HG03039 (cell line): ENCODE data around the gene C1orf198.

Experiments
- ATAC-seq: cut with Tn5 transposase; IDR thresholded peaks from one replicate; pipeline ENCODE4 v1.9.1; 2021; ENCODE audit warnings: mild to moderate bottlenecking, moderate library complexity; ENCODE audit not compliant: unreplicated experiment

C1orf198 gene

GRCh38 chr1:230867903-230868735, at the start of gene C1orf198:
Gene C1orf198 (minus strand): TSS chr1:230868521. CDS start chr1:230868512, 9 bp downstream.
- peak; percentile 82 for ATAC-seq

- no peak for ATAC-seq
These were observed 49.2 kb upstream of the C1orf198 start for GRCh38 chr1:230917284-230918135.

GRCh38 chr1:230916587-230917283, 48.4 kb upstream of the C1orf198 start:
- ATAC-seq, result no peak

- ATAC-seq, result no peak
These were observed 46.8 kb upstream of the C1orf198 start for GRCh38 chr1:230915078-230915477.

- ATAC-seq, result no peak
These were observed 45.2 kb upstream of the C1orf198 start for GRCh38 chr1:230913496-230913895.

GRCh38 chr1:230910755-230911117, 42.4 kb upstream of the C1orf198 start:
- ATAC-seq, result no peak

DNA sequence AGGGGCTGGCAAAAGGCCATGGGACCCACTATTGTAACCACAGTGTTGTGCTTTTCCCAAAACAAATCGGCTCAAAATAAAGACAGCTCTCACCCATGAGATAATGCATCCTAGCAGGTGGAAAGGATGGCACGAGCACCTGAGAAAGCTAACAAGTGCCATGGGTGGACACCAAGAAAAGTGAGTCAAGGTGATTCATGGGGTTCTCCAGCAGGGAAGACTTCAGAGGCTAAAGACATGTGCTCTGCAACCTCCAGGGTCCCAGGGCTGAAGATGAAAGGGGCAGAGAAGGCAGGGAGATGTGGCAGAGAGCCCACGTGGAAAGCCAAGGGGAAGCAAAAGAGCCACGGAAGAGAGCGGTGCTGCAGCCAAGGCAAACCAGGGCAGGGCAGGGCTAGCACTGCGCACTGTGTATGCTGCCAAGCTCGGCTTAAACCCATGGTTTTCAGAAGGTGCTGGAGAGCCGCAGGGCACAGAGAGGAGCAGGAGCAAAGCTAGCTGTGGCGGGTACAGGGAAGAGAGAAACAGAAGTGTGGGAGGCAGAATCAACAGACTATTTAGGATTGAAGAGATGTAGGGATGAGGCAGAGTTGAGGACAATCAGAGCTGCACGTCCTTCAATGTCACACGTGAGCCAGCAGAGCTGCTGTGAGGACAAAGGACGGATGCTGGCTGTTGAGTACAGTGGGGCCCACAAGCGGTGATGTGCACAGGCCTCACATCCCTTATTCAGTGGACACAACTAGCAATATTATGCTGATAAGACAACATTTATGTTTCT, 41.8 kb upstream of the C1orf198 start:
- ATAC-seq, result no peak

DNA sequence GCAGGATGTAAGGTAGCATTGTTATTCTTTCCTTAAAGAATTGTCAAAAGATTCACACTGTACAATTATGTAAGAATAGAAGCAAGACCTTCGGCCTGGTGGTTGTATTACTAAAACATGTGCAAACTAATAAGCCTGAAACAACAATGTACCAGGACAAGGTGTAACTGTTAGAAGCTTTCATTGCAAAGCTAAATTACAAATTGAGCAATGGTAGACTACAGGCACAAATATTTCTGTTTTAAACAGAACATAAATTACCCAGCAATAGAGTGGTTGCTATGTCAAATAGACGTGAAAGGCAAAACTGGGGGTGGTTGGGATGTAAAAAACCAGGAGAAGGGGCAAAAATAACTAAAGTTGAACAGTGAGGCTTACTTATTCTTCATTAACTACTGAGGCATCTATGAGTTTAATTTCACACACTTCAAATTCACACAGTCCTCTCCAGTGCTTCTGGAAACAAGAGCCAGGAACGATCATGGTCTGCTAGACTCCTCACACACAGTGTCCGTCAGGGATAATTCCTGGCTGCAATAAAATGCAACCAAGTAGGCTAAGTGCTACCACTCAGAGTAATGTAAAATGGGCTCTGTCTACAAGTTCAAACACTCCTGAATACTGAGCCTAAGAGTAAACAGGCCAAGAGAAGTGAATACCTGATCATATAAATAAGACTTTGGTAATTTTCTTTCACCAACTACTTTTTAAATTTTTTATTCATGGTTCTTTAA, 39.3 kb upstream of the C1orf198 start:
- ATAC-seq, result no peak

DNA sequence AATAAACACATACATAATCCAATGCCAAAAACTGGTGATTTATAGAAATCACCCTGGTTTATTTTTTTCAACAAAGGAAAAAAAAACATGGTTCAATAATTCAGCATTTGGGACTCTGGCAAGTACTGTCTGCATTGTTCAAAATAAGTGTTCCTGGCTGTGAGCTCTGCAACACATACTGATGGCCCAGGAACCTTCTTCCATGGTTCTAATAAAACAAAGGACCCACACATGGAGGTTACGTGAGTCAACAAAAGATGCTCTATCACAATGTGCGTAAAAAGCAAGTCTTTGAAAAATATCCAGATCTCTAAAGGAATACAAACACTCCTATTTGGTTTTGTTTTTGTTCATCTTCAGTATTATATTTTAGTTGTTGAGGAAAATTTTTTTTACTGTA, 37.9 kb upstream of the C1orf198 start:
- ATAC-seq, result no peak

- ATAC-seq, result no peak
These were observed 37.4 kb upstream of the C1orf198 start for GRCh38 chr1:230905733-230906132.

GRCh38 chr1:230902349-230902923, 34.1 kb upstream of the C1orf198 start:
- no peak for ATAC-seq

- ATAC-seq, result no peak
These were observed 33.4 kb upstream of the C1orf198 start for GRCh38 chr1:230901671-230902070.

GRCh38 chr1:230900984-230901383, 32.7 kb upstream of the C1orf198 start:
- no peak for ATAC-seq

DNA sequence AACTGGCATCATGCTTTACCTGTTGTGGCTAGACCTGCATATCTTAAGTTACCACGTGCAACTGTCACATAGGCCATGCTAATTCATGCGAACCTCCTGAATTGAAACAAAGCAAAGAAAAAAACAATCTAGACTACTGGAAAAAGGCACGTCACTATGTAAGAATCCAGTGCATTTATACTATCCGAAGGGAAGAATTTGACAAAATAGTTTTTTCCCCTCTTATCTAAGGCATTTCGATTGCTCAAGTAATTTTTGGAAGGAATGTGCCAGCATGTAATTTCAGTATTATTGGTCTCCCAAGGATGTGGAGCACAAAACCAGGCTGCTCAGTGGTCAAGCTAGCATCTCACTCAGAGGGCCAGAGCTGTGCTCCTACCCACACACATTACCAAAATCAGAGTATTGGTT, 31.5 kb upstream of the C1orf198 start:
- ATAC-seq, result no peak

DNA sequence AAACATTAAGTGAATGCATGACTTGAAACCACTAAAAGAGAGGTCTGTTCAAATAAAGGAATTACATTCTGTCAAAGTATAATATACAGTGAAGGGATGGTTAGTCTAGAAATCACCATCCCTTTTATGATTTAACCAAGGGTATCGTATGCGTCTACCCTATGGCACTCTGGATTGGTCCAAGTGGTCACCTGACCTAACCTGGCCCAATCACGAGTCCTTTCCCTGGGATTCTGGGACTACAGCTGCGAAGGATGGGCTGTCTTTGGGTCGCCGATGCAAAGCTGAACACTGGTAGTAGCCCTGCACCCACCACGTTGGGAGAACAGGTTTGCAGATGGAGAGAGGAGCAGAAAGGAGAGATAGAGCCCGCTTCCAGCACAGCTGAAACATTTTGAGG, 30.4 kb upstream of the C1orf198 start:
- ATAC-seq, result no peak

DNA sequence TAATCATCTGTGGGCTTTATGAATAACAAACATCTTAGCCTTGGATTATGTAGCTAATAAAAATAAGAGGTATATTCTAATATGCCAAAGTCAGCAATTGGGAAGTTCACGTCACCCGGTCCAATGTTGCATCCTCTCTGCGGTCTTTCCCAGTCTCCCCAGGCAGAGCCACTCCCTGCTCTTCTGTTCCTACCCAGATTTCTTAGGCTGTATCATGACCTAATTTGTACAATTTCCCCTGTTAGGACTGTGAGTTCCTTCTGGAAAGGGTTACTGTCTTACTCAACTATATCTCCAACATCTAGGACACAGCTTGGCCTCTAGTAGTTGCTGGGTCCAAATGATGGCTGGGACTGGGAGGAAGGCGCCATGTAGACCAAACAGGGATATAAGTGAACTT, 29.8 kb upstream of the C1orf198 start:
- no peak for ATAC-seq

DNA sequence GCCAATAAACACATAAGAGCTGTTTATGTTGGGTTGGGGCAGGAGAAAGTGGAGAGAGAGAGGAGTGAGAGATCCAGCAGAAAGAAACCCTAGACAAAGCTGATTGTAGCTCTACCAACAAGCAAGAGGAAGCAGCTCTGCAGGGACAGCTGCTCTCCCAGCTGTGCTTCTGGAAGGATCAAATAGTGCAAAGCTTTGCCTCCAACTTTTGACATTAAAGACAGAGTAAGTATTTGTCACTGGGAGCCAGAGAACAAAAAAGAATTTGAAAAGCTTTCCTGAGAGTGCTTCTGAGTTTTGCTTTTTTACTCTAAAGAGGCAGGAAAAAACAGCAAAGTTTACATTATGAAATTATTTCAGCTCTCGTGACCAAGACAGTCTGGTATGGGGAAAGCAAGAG, 28.5 kb upstream of the C1orf198 start:
- no peak for ATAC-seq

DNA sequence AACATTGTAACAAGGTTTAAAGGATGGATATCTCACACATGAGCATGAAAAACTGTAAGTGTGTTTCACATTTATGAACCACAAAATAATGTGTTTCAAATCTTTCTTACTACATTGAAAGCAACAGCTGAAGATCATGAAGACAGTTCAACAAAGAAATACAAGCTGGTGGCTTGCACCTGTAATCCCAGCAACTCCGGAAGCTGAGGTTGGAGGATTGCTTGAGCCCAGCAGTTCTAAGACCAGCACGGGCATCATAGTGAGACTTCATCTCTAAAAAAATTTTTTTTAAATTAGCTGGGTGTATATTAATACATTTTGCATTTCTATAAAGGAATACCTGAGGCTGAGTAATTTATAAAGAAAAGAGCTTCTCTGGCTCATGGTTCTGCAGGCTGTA, 27.1 kb upstream of the C1orf198 start:
- ATAC-seq, result no peak

DNA sequence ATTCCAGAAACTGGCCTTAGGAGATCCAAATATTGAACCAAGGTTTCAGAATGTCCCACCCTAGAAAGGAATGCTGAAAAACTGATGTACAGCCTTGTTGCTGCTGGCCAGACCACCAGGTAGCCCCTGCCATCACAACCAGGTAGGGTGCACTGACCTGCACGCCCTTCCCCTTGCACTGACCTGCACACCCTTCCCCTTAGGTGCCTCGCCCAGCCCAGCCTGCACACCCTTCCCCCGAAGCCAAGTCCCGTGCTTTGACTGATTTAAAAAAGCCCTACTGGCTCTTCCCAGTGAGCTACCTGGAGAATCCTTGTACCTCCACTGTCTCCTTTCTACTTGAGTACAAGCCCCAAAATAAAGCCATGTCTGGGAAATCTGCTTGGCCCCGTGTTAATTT, 26.3 kb upstream of the C1orf198 start:
- no peak for ATAC-seq

GRCh38 chr1:230894032-230894431, 25.7 kb upstream of the C1orf198 start:
- ATAC-seq, result no peak
